HUDEP-2 (cell line): ENCODE measurements around the gene CEP63.
A peak's percentile ranks its signal among the peaks of the same experiment; 100 is the strongest.

Experiments used
- DNase-seq, 76 experiments: peaks; one replicate each; lab custom pipeline; 2025; ENCODE audit not compliant: unreplicated experiment in 76 of 76; lab: John Stamatoyannopoulos, UW

Gene CEP63

GRCh38 chr3:134466331-134466730 lies 19.5 kb upstream of the CEP63 start:
- DNase-seq, result no peak

- DNase-seq, result no peak
Measured at GRCh38 chr3:134468519-134468918, 17.3 kb upstream of the CEP63 start.

DNA sequence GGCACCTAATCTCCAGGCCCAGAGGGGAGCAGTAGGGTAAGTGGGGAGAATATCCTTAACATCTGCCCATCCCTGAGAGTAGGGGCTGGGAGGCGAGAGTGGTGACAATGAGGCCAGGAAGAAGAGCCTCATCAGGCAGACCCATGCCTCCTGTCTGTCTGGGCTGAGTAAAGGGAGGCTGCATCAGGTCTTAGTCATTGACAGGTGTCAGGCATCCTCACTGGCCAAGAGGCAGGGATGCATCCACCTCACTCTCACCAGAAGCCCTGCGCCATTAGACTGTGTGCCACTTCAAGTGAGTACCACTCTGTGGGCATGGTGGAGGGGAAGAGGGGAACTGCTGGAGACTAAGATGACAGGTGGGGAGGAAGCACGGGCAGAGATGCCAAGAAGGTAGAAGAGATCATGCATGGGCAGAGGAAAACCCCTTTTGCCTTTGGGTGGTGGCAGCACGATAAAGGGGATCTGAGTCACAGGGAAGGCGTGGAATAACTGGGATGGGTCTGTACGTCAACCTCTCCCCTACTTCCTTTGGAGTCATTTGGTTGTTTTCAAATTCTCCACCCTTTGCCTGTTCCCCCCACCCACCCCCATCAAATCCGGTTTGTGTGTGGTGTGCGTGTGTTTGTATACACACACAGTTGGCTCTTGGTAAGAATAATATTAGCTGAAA lies 14.2 kb upstream of the CEP63 start:
- no peak for DNase-seq

DNA sequence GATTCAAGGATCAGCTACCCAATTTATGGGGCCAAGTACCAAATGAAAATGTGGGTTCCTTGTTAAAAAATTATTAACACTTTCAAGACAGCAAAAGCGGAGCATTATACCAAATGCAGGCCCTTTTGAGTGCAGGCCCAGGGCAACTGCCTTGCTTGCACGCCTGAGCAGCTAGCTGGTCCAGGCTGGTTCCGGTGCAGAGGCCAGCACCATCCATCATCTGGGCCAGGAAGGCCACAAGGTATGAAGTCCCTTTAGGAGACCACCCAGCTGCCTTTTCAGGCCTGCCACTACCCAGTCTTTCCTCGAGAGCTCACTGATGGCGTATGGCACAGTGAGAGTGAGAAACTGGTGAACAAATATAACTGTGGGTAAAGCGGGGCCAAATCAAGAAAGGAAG lies 13.0 kb upstream of the CEP63 start:
- no peak for DNase-seq

- DNase-seq, result peak in 57 of 76 experiments; percentile 3 to 66 (median 29)
Measured at GRCh38 chr3:134473868-134474546, 11.8 kb upstream of the CEP63 start.

GRCh38 chr3:134474956-134475355 lies 10.9 kb upstream of the CEP63 start:
- DNase-seq, result no peak

GRCh38 chr3:134476306-134476705 lies 9.6 kb upstream of the CEP63 start:
- no peak for DNase-seq

DNA sequence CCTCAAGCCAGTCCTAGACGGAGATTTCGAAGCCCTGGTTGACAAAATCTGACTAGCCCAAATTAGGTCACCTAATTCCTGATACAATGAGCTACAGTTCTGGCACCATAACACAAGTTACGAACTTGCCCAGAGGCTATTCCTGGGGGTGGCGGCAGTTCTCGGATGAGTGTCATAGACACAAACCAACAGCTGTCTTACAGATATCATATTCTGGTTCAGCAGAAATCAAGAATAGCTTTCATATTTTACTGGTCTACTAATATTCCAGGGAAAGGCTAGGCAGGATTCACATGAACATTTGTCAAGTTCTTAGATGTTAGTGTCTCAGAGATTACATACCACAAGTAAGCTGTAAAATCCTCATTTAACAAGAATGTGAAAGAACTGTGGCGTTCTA lies 8.9 kb upstream of the CEP63 start:
- DNase-seq, result no peak

GRCh38 chr3:134477938-134478337 lies 7.9 kb upstream of the CEP63 start:
- DNase-seq, result no peak

GRCh38 chr3:134480546-134480945 lies 5.3 kb upstream of the CEP63 start:
- DNase-seq, result no peak

GRCh38 chr3:134481166-134481565 lies 4.7 kb upstream of the CEP63 start:
- no peak for DNase-seq

DNA sequence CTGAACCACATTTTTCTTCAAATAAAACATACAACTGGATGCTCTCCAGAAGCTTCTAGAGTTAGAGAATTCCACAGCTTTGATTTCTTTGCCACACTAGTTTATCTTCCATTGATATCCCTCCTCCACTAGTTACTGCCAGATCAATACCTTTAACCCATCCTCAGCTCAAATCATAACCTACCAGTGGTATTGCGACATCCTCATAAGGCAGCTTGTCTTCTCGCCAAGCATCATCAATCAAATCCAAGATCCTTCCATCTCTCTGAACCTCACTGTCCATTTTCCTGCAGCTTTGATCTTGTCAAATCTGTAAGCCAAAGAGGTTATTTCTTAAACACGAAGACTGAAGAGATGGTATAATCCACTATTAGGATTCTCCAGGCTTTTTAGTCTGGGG lies 3.2 kb upstream of the CEP63 start:
- no peak for DNase-seq

DNA sequence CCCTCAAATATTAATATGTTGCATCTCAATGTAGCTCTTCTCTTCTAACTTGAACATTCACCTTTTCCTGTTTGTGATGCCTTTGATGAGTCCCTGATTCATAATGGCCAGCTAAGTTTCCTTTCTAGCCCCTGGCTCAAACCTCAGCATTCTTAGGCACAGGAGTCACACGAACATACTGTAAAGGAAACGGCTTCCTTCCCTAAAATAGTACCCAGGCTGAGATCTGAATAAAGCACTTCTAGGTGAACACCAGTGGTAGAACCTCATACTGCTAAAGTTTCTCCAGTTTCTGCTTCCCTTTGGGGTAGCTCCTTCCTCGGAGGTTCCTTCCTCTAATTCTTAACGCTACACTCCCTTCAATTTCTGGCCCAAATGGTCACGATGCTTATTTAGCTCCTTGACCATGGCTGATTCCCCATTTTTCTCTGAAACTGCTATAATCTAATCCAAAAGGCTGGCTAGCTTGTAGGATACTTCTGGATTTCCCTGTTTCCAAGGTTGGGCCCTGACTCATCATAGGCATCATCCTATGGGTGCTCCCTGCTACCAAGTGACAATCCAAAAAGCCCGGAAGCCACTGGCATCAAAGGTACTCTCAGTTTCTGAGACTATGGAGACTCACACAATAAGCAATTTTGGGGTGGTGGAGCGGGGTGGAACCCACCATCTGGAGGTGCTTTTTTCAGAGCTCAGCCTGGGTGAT lies 2.5 kb upstream of the CEP63 start:
- no peak for DNase-seq

DNA sequence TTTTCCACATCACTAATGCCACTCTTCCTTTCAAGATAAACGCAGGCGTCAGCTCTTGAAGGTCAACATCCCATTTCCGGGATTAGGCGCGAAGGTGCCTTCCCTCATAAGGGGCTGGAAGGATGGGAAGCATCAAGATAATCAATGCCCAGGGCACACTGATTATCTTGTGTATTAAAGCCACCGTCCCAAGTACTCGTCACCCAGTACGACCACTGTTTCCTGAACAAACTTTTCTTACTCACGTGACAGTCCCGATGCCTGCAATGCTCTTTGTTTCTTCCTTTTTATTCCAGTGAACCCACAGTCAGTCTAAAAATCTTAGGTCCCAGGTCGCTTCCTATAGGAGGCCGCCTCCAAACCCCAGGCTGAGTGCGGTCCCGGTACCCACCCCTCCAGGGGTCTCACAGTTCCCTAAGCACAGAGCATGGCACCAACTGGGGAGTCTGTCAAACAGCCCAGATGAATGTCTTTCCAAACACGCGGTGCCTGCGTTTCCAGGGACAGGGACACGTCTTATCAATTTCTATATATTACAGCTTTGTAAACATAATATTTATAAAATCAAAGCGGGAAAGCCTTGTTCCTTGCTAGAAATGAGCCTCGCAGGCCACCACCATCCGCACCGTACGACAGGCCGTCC lies 661 bp upstream of the CEP63 start:
- DNase-seq, result peak in 5 of 76 experiments; percentile 14 to 51 (median 22)

DNA sequence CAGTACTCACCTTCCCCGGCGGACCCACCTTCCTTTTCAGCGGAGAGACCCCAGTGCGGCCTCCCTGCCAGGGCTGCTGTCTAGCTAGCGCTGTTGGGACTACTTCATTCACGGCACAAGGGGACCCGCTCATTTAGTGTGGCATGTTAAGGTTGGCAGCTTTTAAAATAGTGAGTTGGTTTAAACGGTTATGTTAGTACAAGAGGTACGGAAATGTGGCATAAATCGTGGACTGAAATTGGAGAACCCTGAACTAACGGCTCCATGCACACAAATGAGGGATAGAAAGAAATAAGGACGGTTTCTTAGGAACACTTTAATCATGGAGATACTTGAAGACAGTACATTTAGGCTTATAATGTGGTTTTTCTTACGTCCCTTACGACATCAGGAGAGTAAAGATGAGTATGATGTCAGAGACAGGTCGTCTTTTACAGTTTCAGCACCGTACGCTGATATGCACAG lies 752 bp downstream of the CEP63 start:
- peak in 9 of 76 experiments; percentile 11 to 77 (median 41) for DNase-seq

GRCh38 chr3:134487406-134487805 lies 1.5 kb downstream of the CEP63 start:
- peak in 1 of 76 experiments; percentile 6 for DNase-seq

- no peak for DNase-seq
Measured at GRCh38 chr3:134494495-134494894, 8.6 kb downstream of the CEP63 start.

- DNase-seq, result no peak
Measured at GRCh38 chr3:134495980-134496379, 10.1 kb downstream of the CEP63 start.

DNA sequence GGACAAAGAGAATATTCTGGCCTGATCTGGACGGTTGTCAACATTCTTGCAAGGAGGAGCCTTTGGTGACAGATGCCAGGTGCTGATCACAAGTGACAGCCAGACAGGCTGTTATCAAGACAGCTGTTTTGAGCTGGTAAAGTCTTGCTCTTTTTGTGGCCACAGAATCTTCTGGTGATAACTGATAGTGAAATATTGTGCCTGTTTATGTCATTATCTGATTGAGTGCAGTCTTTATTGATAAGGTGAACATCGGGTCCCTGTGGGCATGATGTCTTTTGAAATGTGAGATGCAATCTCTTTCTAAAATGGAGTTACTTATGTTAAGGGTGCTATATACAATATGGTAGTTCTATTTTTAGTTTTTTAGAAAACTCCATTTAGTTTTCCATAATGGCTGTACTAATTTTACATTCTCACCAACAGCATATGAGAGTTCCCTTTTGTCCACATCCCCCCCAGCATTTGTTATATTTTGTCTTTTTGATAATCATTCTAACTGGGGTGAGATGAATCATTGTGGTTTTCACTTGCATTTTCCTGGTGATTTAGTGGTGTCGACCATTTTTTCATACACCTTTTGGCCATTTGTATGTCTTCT lies 10.7 kb downstream of the CEP63 start:
- peak in 72 of 76 experiments; percentile 16 to 94 (median 72) for DNase-seq

DNA sequence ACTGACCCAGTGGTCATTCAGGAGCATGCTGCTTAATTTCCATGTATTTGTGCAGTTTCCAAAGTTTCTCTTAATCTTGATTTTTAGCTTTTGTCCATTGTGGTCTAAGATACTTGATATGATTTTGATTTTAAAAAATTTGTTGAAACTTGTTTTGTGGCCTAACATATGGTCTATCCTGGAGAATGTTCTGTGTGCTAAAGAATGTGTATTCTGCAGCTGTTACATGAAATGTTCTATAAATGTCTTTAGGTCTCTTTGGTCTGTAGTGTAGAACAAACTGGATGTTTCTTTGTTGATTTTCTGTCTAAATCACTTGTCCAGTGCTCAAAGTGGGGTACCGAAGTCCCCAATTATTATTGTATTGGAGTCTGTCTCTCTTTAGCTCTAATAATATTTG lies 17.4 kb downstream of the CEP63 start:
- no peak for DNase-seq

DNA sequence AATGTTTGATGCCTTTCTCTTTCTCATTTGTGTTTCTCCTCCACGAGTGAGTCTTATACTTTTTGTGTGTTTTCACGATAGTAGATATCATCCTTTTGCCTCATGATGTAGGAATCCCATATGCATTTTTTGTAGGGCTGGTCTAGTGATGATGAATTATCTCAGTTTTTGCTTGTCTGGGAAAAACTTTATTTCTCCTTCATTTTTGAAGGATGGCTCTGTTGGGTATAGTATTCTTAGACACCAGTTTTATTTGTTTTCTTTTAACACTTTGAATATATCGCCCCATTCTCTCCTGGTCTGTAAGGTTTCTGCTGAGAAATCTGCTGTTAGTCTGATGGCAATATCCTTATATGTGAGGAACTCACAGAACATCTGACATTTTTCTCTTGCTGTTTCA lies 18.3 kb downstream of the CEP63 start:
- no peak for DNase-seq
